Mesenteric fat pad (tissue), 1 donor: ENCODE data around the gene WIPF3. TPM values are rescaled to one million over a fixed set of nuclear protein-coding genes. Genes with fewer than 3 reads are reported as not detected.

Source experiments
- DNase-seq: peaks from one replicate; pipeline ENCODE4 v3.0.0-alpha.2; 2020; ENCODE audit warnings: low spot score
- total RNA-seq: library from RNA; stranded (reverse); fragmentation: NEBNext Ultra II Directional; extraction: Animal tissue kit (Norgen Biotek cat#: 25700); gene quantifications from one replicate; pipeline ENCODE4 v1.2.1, GENCODE V29; 2021
- donor health status: DM: yes; HTN: yes; CAD: no.

The WIPF3 gene
- total RNA-seq, 1 donor from 2014 or later: 1.4 TPM

DNA sequence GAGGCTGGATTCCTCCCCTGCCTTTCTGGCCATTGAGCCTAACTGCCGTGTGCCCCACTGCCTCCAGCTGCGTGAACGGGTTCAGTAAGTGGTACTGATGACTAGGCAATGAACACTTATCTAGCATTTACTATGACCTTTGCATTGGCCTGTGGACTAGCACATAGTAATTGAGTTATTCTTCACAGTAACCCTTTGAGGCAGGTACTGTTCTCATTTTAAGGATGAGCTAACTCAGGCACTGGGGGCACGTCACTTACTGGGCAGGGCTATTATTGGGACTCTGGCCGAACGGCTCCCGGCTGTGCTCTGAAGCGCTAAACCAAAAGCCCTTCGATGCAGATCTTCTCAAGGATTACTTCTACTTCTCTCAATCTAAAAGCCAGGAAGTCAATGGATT lies 38.3 kb downstream of the WIPF3 start:
- no peak for DNase-seq

DNA sequence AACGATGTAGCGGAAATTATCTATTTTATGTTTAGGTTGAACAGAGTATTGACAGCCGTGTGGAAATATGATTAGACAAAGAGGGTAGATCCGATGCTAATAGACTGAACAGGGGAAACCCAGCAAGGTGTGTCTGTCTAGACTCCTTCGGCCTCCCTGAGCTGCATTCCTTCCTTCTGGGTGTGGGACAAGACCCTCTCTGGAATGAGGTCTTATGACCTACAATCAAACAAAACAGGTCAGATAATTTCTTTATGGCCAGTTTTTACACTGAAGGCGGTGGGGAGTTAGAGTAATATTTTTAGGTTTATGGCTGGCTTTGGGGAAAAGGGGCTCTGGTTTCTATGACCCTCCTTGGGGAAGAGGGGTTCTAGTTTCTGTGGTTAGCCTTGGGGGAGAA lies 41.2 kb downstream of the WIPF3 start:
- no peak for DNase-seq

DNA sequence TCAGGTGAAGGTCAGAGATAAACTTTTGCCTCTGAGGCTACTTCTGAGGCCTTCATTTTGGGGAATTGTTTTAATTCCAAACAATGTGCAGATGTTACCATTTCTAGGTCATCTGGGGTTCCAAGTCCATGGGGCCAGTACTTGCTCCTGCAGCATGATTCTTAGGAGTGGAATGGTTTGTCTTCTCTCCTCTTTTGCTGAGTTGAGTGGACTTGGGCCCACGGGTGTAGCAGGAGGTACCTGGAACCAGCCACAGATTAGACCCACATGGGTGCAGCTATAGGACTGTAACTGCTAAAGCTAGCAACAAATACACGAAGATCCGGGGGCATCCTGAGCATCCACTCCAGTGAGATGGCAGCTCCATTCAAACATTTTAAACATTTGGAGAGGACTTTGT lies 41.6 kb downstream of the WIPF3 start:
- DNase-seq: no peak

DNA sequence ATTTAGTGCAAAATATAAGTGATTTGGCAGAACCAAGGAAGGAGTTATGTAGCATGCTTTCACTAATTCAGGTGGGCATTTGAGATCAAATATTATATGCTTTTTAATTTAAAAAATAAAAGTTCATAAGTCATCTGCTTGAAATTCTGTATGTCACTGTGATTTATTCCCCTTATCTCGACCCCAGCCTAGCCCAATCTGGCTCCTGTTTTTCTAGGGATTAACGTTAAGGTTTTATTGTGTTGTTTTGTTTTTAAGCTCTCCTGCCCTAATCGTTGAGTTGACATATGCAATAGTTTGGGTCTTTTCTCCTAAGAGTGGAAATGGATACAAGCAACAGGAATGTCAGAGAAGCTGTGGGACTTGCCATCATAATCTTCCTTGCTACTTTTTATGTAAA lies 42.6 kb downstream of the WIPF3 start:
- no peak for DNase-seq

DNA sequence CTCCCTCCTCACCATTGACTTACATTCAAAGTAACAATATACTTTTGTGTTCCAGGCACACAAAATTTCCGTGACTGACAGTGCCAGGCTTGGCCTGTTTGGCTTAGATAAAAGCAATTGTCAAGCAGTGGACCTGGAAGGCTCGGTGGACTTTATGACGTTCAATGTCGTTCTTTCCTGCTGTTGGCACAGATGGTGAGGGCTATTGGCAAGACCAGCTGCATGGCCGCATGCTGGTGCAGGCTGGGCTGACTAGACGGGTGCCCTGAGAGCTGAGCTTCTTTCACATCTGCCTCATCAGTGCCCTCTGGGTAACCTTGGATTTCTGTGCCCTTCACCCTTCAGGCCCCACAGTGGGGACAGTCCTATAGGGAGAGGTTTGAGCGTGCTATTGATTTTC lies 45.2 kb downstream of the WIPF3 start:
- DNase-seq: no peak

DNA sequence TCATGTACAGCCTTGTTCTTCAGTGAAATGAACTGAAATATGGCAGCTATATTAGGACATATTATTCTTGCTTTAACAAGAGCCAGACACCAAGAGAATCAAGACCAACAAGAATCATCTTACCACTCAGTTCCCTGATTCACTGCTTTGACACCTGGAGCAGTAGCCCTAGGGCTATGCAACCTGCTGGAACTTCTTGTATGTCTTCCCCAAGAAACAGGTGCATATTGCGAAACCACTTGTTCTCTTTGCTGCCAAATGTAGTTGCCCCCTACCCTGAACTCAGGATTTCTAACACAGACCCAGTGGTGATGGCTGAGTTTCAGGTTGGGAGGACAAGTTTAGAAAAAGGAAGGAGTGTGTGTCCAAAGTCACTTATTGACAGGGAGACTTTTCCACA lies 46.1 kb downstream of the WIPF3 start:
- DNase-seq: no peak

DNA sequence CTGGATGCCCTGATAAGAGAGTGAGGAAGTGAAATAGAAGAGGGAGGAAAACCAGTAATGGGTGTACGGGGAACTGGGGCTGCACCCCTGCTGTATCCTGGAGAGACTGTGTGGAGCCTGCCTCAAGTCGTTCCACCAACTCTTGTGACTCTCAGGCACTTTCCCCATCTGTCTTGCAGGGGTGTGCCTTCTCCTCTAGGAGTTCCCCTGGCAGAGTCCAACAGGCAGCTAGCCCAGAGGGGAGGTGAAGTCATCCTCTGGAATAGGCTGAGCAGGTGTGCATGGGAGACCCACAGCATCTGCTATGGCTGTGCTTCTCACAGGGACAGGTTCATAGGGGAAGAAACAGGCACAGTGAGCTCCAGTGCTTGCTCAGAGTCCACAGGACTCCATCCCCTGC lies 46.8 kb downstream of the WIPF3 start:
- no peak for DNase-seq

DNA sequence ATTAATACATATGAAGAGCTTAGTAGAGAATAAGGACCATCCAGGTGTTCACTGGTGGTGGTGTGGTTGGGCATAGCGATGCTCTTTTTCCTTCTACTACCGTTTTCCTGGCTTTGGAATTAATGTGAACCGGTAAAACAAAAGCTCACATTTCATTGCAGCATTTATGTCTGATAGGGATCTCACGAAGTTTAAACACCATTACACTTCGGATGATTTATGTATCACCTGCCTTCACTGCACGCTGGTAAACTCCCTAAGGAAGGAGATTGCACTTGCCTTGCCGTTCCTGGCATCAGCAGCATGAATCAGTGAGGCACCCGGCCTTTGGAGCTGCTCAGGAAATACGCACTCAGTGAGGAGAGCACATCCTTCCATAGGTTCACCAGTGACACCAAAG lies 47.5 kb downstream of the WIPF3 start:
- DNase-seq: no peak

DNA sequence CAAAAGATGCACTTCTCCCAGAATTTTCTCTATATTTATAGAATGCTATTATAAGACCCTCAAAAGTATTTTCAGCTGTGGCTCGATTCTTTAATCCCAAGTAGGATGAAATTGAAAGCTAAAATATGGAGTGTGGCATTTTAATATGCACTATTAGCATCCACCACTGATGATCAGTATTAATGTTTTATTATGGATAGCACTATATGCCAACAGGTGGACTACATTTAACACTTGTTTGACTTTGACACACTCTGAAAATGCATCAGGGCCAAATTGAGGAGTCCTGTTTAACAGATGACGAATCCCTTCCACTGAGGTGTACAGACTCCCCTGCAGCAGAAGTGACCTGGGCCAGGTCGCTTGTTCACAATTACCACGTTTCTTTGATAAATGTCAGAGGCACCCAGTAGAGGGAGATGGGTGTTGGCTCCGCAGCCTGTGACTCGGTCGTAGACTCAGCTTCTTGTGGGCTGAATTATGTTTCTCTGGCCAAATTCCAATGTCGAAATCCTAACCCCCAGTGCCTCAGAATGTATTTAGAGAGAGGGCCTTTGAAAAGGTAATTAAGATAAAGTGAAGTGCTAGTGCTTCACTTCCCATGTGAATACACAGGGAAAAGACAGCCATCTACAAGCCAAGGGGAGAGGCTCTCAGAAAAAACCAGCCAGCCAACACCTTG lies 48.1 kb downstream of the WIPF3 start:
- DNase-seq: no peak

DNA sequence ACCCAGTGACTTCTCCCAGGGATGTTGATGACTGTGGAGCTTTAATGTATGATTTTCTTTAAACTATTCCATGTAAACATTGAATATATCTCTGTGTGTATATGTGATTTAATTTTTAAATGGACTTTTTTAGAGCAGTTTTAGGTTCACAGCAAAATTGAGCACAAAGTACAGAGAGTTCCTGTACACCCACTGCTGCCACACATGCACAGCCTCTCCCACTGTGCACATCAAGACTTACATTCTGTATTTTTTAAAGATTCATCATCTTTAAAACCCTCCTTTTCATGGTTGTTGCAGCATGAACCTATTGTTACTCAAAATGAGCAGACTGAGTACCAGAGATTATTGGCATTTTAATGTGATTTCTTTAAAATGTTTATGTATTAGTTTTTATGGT lies 51.3 kb downstream of the WIPF3 start:
- DNase-seq: no peak

DNA sequence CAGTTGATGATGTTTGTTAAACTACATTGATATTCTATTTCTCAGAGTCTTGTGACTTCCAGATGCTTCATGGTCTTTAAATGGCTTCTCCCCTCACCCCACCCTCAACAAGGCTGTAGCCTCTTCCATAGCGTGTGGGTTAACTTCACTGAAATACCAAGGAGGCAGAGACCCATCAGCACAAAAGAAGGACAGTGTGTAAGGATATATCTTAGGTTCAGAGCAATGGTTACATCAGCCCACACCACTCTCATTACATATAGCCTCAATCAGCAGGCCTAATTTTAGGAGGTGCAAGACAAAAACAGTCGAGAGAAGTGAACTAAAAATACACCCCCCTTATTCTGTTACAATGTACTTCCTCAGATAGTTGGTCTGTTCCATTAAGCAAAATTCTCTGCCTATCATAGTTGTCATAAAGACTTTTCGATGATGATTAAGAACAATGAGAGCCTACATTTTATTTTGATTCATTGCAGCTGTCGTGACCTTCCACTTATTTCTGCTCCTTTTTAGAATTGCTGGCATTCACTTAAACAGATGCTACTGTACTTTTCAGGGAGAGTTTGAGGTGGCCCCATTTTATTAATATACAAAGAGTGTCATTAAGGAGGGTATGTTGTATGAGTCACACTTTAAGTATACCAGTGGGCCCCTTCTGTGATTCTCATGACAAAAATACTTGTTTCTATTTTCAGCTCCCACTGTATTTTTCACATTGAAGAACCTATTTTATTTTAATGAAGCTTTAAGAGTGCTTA lies 52.1 kb downstream of the WIPF3 start:
- no peak for DNase-seq

DNA sequence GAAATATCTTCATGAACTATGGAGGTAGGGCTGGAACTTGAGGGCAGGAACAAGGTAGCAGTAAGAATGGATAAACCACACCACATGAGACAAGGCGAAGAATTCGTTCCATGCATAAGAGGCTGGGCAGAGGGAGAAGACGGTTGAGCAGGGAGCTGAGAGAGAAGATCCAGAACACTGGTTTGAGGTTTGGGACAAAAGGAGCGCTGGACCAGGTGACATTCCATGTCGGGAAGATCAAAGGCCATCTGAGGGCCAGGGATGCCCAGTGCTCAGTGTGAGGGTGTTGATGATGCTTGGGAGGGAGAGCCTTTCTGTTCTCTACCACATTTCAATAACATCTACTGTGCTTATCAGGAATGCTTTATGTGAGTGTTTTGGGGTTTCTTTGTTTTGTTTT lies 52.8 kb downstream of the WIPF3 start:
- no peak for DNase-seq

DNA sequence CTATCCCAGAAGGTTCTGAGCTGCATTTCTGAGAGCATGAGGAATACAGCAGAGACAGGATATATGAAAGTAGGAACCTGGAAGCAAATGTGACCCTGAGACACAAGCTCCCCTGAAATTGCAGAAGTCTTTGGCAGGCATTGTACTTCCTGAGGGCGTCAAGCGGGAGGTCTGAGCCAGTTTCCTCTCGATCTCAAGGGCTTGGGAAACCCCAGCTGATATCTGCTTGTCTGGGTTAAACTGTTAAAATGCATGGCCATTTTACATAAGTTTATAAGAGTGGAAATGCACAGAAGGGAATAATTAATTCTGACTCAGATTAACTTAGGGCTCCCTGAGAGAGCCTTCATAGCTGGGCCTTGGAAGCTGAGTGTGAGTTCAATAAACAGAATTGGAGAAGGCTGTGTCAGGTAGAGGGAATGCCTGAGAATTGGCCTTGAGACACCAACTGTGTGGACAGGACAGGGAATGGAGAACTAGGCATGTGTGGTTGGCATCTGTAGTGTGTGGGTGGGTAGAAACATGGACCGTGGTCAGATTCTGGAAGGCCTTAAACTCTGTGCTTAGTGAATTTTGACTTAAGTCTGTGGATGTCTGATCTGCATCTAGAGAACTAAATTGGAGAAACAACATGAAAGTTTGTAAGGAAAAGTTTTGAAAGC lies 53.3 kb downstream of the WIPF3 start:
- DNase-seq: no peak

DNA sequence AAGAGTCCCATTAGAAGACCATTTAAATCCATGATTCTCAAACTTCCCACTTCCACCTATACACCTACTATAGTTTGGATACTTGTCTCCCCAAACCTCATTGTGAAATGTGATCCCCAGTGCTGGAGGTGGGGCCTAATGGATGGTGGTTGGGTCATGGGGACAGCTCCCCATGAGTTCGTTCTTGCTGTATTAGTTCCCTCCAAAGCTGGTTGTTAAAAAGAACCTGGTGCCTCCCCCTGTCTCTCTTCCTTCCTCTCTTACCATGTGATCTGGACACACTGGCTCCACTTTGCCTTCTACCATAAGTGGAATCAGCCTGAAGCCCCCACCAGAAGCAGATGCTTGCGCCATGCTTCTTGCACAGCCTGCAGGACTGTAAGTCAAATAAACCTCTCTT lies 53.9 kb downstream of the WIPF3 start:
- DNase-seq: no peak

DNA sequence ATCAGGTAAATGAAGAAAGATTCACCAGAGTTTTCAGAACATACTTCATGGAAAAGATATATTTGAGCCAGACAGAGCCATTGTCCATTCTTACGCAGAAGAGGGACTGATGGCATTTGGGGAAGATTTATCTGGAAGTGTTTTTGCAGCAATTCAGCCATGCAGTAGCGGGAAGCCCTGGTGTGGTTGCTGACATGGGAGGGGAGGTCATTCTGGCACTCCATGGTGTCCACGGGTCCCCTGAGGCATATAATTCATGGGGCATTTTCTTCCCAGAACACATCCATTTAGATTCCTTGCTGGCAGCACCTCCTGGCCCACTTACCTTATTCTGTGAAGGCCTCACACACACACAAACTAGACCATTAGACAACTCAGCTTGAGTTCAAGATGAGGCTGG lies 55.6 kb downstream of the WIPF3 start:
- DNase-seq: no peak

DNA sequence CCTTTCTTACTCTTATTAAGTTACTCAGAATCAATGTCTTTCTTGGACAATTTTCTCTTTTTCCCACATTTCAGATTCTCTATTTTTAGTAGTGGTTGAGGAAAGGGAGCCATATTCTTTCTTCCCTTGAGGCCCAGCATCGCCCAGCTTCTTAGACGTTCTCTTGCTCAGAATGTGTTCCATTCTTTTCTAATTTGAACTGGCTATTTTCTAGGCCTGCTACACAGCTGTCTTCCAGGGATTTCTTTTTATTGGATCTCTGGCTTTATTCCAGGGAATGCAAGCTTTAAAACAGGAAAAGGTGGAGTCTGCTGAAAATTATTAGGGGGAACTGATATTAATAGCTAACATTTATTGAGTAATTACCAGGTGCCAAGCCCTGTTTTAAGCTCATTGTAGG lies 58.3 kb downstream of the WIPF3 start:
- no peak for DNase-seq

DNA sequence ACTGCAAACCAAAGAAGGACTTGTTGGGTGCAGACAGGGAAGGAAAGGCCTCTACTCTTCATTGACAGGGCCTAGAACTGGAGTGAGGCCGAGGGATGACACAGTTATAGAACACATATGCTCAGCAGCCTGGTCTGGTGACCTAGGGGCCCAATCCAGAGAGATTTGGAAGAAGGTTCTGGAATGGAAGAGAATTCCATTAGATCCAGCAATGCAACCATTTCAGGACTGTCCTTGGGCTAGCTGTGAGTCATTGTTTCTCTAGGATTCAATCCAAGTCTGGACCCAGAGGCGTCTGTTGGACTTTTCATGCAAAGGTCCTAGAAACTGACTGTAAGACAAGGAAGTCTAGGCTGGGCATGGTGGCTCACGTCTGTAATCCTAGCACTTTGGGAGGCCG lies 59.2 kb downstream of the WIPF3 start:
- no peak for DNase-seq

DNA sequence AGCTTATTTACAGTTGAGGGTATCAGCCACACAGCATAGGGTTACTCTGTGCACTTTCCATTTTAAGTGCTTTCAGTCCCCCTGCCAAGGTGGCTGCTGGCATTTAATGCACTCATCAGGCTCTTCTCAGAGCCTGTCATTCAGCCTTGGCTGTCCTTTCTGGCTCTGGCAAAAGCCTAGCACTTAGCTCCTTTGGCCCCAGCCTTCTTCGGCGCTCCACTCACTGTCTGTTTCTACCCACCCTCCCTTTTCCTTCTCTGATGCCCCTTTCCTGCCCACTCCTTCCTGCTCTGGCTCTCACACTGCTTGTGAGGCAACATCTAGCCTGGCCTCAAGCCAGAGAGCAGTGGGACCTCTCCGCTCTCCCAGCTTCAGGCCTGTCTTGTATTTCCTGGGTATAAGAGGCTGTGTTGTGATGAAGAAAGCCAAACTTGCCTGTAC lies 60.2 kb downstream of the WIPF3 start:
- DNase-seq: no peak

DNA sequence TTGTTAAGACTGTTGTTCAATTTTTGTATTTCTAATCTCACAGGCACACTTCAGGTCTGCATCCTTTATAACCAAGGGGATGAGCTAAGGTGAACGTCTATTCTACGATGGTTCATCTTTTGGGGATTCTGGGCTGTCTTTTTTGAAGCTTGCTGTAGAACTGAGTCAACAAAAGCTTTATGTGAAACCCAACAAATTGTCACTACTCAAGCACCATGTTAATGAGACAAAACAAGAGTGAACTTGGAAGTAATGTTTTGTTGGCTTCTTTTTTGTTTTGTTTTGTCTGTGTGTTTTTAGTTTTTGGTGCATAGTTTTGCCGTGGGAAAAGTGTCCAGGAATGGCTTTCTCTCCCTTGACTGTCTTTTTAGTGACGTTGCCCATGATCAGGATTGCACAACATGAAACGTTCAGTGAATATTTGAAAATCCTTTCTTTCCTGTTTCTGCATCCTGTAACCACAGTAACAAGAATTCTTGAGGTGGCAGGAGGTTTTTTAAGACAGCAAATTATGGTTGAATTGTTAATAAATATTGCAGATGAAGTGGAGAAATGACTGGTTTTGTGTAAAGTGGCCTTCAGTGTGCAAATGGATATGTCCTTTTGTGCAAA lies 65.6 kb downstream of the WIPF3 start:
- DNase-seq: no peak

DNA sequence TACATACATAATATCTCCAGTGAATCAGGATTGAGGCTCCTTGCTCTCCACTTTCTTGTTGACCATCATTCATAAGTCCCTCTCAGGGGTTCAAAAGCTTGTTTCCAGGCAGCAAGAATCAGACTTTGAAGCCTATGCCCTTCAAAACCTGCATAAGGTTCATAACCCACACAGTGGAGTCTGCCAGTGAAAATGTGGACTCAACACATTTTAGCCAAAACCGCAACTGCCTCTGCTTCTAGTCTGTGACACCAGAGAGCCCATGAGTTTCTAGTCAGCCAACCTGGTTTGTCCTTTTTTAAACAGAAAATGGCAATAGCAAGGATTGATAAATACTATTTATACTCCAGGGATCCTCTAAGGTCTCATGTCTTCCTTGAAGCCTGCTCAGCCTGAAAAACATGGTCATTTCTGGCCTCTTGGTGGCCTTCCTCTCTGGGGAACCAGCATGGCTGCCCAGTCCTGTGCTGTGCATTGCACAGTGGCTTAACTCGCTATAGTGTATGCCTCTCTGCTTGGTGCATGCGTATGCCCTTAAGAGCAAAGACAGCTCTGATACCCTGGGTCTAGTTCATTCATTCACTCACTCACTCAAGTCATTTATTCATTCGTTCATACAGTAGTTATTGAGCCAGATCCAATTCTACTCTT lies 67.5 kb downstream of the WIPF3 start:
- no peak for DNase-seq

DNA sequence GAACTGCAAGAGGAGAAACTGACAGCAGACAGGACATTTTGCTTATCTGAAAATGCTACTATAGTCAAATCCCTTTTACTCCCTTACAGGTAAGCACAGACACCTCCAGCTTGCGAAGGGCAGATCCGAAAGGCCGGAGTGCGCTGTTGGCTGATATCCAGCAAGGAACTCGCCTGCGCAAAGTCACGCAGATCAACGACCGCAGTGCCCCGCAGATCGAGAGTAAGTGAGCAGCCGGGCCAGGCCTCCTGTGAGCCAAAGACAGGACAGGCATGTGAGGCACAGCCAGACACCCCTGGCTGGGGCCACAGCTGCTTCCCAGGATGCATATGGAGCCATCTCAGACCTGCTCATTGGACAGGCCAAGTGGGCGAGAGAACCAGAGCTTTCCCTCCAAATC lies 69.4 kb downstream of the WIPF3 start:
- DNase-seq: no peak

DNA sequence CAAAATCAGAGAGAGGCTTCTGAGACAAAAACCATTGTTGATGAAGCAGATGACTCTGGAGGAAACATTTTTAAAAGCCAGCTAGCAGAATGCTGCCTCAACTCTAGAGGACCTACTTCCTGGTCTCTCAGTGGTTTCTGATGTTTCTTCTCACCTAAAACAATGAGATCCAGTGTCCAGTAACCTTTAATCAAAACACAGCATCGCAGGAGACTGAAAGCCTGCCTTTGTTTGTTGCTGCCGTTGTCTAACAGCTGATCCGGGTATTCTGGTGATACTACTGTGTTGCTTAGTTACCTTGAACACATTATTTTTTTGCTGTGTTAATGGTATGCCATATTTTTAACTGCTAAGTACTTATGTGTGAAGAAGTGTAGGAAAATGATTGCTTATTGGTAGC lies 70.9 kb downstream of the WIPF3 start:
- no peak for DNase-seq
